Measurements from ENCODE around the gene CACNA1A.

CACNA1A gene

GRCh38 chr19:13173139-13173737, 333.0 kb downstream of the CACNA1A start:
- TF ChIP-seq CTCF (IDR thresholded peaks at IDR 0.05; ENCODE audit: low read length) = no peak
- TF ChIP-seq EZH2 (IDR thresholded peaks at IDR 0.05; ENCODE audit: borderline replicate concordance, low read length) = no peak
- no peaks in the 10 kb centered on the region for H4K20me1 ChIP-seq (ENCODE audit: insufficient read depth, low read length)
- no peak overlapping the region for H3K4me3 ChIP-seq (ENCODE audit: low read depth, low read length, poor library complexity, severe bottlenecking)
- no peaks in the 10 kb centered on the region for H3F3A ChIP-seq (ENCODE audit: insufficient read depth, low read length)
- no peaks in the 10 kb centered on the region for H3K79me2 ChIP-seq (ENCODE audit: insufficient read depth, low read length)
- H3K9me3 ChIP-seq (ENCODE audit: low read length) = no peaks in the 10 kb centered on the region
- no peak overlapping the region for H2AFZ ChIP-seq (ENCODE audit: low read length)
- H3K36me3 ChIP-seq (ENCODE audit: insufficient read depth, low read length) = no peaks in the 10 kb centered on the region
- H3K9me2 ChIP-seq (ENCODE audit: low read depth, low read length) = no peaks in the 10 kb centered on the region
- H3K4me1 ChIP-seq (ENCODE audit: insufficient read depth, low read length, severe bottlenecking) = peaks cover 10% of the 10 kb centered on the region
- H3K4me2 ChIP-seq (ENCODE audit: low read length) = no peak overlapping the region
- no peak overlapping the region for H3K9ac ChIP-seq (ENCODE audit: low read length)
- no peaks in the 10 kb centered on the region for H3K27me3 ChIP-seq (ENCODE audit: insufficient read depth, low read length)
- no peak overlapping the region for H3K27ac ChIP-seq (ENCODE audit: low read depth, low read length, poor library complexity, severe bottlenecking)

GRCh38 chr19:13172346-13173138, 333.7 kb downstream of the CACNA1A start:
- H3K27ac ChIP-seq (ENCODE audit: low read depth, low read length, poor library complexity, severe bottlenecking) = no peak overlapping the region
- H3F3A ChIP-seq (ENCODE audit: insufficient read depth, low read length) = no peaks in the 10 kb centered on the region
- no peaks in the 10 kb centered on the region for H3K36me3 ChIP-seq (ENCODE audit: insufficient read depth, low read length)
- no peak overlapping the region for H2AFZ ChIP-seq (ENCODE audit: low read length)
- H3K4me1 ChIP-seq (ENCODE audit: insufficient read depth, low read length, severe bottlenecking) = peaks cover 16% of the 10 kb centered on the region
- no peak overlapping the region for H3K4me2 ChIP-seq (ENCODE audit: low read length)
- TF ChIP-seq EZH2 (IDR thresholded peaks at IDR 0.05; ENCODE audit: borderline replicate concordance, low read length) (no peak), CTCF (IDR thresholded peaks at IDR 0.05; ENCODE audit: low read length) (no peak)
- no peaks in the 10 kb centered on the region for H4K20me1 ChIP-seq (ENCODE audit: insufficient read depth, low read length)
- H3K79me2 ChIP-seq (ENCODE audit: insufficient read depth, low read length) = no peaks in the 10 kb centered on the region
- no peaks in the 10 kb centered on the region for H3K27me3 ChIP-seq (ENCODE audit: insufficient read depth, low read length)
- no peak overlapping the region for H3K9ac ChIP-seq (ENCODE audit: low read length)
- no peak overlapping the region for H3K4me3 ChIP-seq (ENCODE audit: low read depth, low read length, poor library complexity, severe bottlenecking)
- no peaks in the 10 kb centered on the region for H3K9me3 ChIP-seq (ENCODE audit: low read length)
- no peaks in the 10 kb centered on the region for H3K9me2 ChIP-seq (ENCODE audit: low read depth, low read length)

- no peaks in the 10 kb centered on the region for H3K9me2 ChIP-seq (ENCODE audit: low read depth, low read length)
- no peaks in the 10 kb centered on the region for H3K79me2 ChIP-seq (ENCODE audit: insufficient read depth, low read length)
- H3K4me2 ChIP-seq (ENCODE audit: low read length) = no peak overlapping the region
- H3K36me3 ChIP-seq (ENCODE audit: insufficient read depth, low read length) = no peaks in the 10 kb centered on the region
- TF ChIP-seq EZH2 (IDR thresholded peaks at IDR 0.05; ENCODE audit: borderline replicate concordance, low read length) (no peak), CTCF (IDR thresholded peaks at IDR 0.05; ENCODE audit: low read length) (no peak)
- no peaks in the 10 kb centered on the region for H3F3A ChIP-seq (ENCODE audit: insufficient read depth, low read length)
- no peak overlapping the region for H3K9ac ChIP-seq (ENCODE audit: low read length)
- H3K27me3 ChIP-seq (ENCODE audit: insufficient read depth, low read length) = no peaks in the 10 kb centered on the region
- H3K9me3 ChIP-seq (ENCODE audit: low read length) = no peaks in the 10 kb centered on the region
- no peak overlapping the region for H2AFZ ChIP-seq (ENCODE audit: low read length)
- peaks cover 26% of the 10 kb centered on the region for H3K4me1 ChIP-seq (ENCODE audit: insufficient read depth, low read length, severe bottlenecking)
- no peaks in the 10 kb centered on the region for H4K20me1 ChIP-seq (ENCODE audit: insufficient read depth, low read length)
- no peak overlapping the region for H3K4me3 ChIP-seq (ENCODE audit: low read depth, low read length, poor library complexity, severe bottlenecking)
- H3K27ac ChIP-seq (ENCODE audit: low read depth, low read length, poor library complexity, severe bottlenecking) = no peak overlapping the region
Observed at GRCh38 chr19:13171146-13171545, 335.1 kb downstream of the CACNA1A start.
